Liver (tissue), 3 donors: Measurements from ENCODE around the gene KCND2.

ENCODE experiments used
- CTCF ChIP-seq: fragments of 150-350 bp; IDR thresholded peaks from 2 replicates; pipeline ENCODE4 v1.5.1; 2017; ENCODE audit warnings: improper control_type of control experiment, low read depth, low read length; ENCODE audit not compliant: missing input control
- EGR1 ChIP-seq, 2 donors: IDR thresholded peaks; 2 replicates each; pipeline ENCODE4 v1.6.1; 2016 to 2018; ENCODE audit warnings: antibody characterized with exemption in 2 of 2, low read depth in 2 of 2
- JUND ChIP-seq, 2 donors: IDR thresholded peaks; 2 replicates each; pipeline ENCODE4 v1.6.1; 2016; ENCODE audit warnings: antibody characterized with exemption in 2 of 2
- MAX ChIP-seq: IDR thresholded peaks from 2 replicates; pipeline ENCODE4 v1.6.1; 2016; ENCODE audit warnings: antibody characterized with exemption
- RAD21 ChIP-seq, 2 donors: IDR thresholded peaks; 2 replicates each; pipeline ENCODE4 v1.6.1; 2016; ENCODE audit warnings: antibody characterized with exemption in 2 of 2, mild to moderate bottlenecking in 2 of 2
- RXRA ChIP-seq, 2 donors: IDR thresholded peaks; 2 replicates each; pipeline ENCODE4 v1.6.1; 2017 to 2018; ENCODE audit warnings: antibody characterized with exemption in 2 of 2, mild to moderate bottlenecking in 1 of 2
- SP1 ChIP-seq: IDR thresholded peaks from 2 replicates; pipeline ENCODE4 v1.6.1; 2018; ENCODE audit warnings: antibody characterized with exemption, mild to moderate bottlenecking
- TAF1 ChIP-seq: conservative IDR thresholded peaks from 2 replicates; pipeline ENCODE4 v1.6.1; 2016; ENCODE audit warnings: antibody characterized with exemption, mild to moderate bottlenecking
- YY1 ChIP-seq: IDR thresholded peaks from 2 replicates; pipeline ENCODE4 v1.6.1; 2016; ENCODE audit warnings: antibody characterized with exemption, mild to moderate bottlenecking
- TF ChIP-seq, protein P1 (sequence below): IDR thresholded peaks from 2 replicates; pipeline ENCODE4 v1.6.1; 2016; ENCODE audit warnings: antibody characterized with exemption
- TF ChIP-seq, protein P2 (sequence below): IDR thresholded peaks from 2 replicates; pipeline ENCODE4 v1.6.1; 2016; ENCODE audit warnings: antibody characterized with exemption, mild to moderate bottlenecking
- donor health status: healthy.
- donor health status: healthy.

DNA sequence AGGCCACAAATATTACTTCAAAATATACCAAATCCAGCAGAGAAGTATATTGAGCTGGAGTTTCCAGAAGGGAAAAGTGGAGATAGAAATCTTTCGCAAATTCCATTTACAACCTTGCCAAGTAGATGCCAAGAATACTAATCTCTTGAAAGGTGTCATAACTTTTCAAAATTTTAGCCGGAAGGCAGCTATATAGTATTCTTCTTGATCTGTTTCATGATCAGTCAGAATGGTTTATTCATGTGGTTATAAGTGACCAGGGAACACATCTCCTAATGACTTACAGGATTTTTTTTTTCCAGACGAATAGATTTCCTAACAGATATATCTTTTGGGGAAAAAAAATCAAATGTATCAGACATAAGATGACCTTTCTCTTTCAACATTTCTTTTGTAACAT, 314.3 kb downstream of the KCND2 start:
- TF ChIP-seq, protein P1, sequence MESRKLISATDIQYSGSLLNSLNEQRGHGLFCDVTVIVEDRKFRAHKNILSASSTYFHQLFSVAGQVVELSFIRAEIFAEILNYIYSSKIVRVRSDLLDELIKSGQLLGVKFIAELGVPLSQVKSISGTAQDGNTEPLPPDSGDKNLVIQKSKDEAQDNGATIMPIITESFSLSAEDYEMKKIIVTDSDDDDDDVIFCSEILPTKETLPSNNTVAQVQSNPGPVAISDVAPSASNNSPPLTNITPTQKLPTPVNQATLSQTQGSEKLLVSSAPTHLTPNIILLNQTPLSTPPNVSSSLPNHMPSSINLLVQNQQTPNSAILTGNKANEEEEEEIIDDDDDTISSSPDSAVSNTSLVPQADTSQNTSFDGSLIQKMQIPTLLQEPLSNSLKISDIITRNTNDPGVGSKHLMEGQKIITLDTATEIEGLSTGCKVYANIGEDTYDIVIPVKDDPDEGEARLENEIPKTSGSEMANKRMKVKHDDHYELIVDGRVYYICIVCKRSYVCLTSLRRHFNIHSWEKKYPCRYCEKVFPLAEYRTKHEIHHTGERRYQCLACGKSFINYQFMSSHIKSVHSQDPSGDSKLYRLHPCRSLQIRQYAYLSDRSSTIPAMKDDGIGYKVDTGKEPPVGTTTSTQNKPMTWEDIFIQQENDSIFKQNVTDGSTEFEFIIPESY, result no peak
- TF ChIP-seq RXRA (IDR thresholded peaks at IDR 0.05) (no peak), CTCF (no peak), EGR1 (IDR thresholded peaks at IDR 0.05; ENCODE audit: low read depth in 2 of 2) (no peak), TAF1 (no peak), JUND (IDR thresholded peaks at IDR 0.05) (no peak), SP1 (no peak), MAX (no peak), RAD21 (IDR thresholded peaks at IDR 0.05) (no peak), YY1 (no peak)
- TF ChIP-seq, protein P2, sequence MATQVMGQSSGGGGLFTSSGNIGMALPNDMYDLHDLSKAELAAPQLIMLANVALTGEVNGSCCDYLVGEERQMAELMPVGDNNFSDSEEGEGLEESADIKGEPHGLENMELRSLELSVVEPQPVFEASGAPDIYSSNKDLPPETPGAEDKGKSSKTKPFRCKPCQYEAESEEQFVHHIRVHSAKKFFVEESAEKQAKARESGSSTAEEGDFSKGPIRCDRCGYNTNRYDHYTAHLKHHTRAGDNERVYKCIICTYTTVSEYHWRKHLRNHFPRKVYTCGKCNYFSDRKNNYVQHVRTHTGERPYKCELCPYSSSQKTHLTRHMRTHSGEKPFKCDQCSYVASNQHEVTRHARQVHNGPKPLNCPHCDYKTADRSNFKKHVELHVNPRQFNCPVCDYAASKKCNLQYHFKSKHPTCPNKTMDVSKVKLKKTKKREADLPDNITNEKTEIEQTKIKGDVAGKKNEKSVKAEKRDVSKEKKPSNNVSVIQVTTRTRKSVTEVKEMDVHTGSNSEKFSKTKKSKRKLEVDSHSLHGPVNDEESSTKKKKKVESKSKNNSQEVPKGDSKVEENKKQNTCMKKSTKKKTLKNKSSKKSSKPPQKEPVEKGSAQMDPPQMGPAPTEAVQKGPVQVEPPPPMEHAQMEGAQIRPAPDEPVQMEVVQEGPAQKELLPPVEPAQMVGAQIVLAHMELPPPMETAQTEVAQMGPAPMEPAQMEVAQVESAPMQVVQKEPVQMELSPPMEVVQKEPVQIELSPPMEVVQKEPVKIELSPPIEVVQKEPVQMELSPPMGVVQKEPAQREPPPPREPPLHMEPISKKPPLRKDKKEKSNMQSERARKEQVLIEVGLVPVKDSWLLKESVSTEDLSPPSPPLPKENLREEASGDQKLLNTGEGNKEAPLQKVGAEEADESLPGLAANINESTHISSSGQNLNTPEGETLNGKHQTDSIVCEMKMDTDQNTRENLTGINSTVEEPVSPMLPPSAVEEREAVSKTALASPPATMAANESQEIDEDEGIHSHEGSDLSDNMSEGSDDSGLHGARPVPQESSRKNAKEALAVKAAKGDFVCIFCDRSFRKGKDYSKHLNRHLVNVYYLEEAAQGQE, result no peak
